H7 (cell line): ENCODE measurements around the gene SASH1. TPM values are rescaled to one million over a fixed set of nuclear protein-coding genes. Genes with fewer than 3 reads are reported as not detected.

Experiments
- DNase-seq: peaks from one replicate; pipeline ENCODE4 v3.0.0; 2012
- H3K27me3 ChIP-seq: 2 replicates; pipeline ENCODE4 v1.6.0; 2011; ENCODE audit warnings: mild to moderate bottlenecking, low read length; ENCODE audit not compliant: control insufficient read depth, insufficient read depth
- H3K36me3 ChIP-seq: replicated peaks from 2 replicates; pipeline ENCODE4 v1.5.1; 2011; ENCODE audit warnings: low read length; ENCODE audit not compliant: control insufficient read depth, insufficient read depth
- H3K4me3 ChIP-seq: 2 replicates; pipeline ENCODE4 v1.5.1; 2011; ENCODE audit warnings: low read depth, mild to moderate bottlenecking, control low read depth, low read length, moderate library complexity; ENCODE audit not compliant: insufficient read depth
- total RNA-seq: library from RNA; depleted of rRNA; stranded (reverse); fragments of >200 nt; shearing (Covaris generic); gene quantifications from 2 replicates; pipeline ENCODE4 v1.2.3, GENCODE V29; 2014

The SASH1 gene
- total RNA-seq, 1 experiment from 2014 or later: 11.2 TPM

- DNase-seq: no peak
- Histone ChIP-seq H3K4me3 (no peak overlapping the region), H3K36me3 (peaks cover 27% of the 10 kb centered on the region), H3K27me3 (no peaks in the 10 kb centered on the region)
Measured at GRCh38 chr6:148530976-148531375, 188.3 kb downstream of the SASH1 start.

GRCh38 chr6:148532698-148533097 is 190.1 kb downstream of the SASH1 start:
- H3K4me3 ChIP-seq: no peak overlapping the region
- DNase-seq: no peak
- H3K36me3 ChIP-seq: peaks cover 29% of the 10 kb centered on the region
- H3K27me3 ChIP-seq: no peaks in the 10 kb centered on the region

GRCh38 chr6:148533309-148534107 is 190.9 kb downstream of the SASH1 start:
- no peak overlapping the region for H3K4me3 ChIP-seq
- H3K36me3 ChIP-seq: peaks cover 28% of the 10 kb centered on the region
- H3K27me3 ChIP-seq: no peaks in the 10 kb centered on the region
- peak; percentile 54 for DNase-seq

GRCh38 chr6:148534871-148535270 is 192.2 kb downstream of the SASH1 start:
- H3K4me3 ChIP-seq: no peak overlapping the region
- no peak for DNase-seq
- H3K27me3 ChIP-seq: no peaks in the 10 kb centered on the region
- peaks cover 27% of the 10 kb centered on the region for H3K36me3 ChIP-seq

GRCh38 chr6:148535381-148535780 is 192.7 kb downstream of the SASH1 start:
- Histone ChIP-seq H3K4me3 (no peak overlapping the region), H3K27me3 (no peaks in the 10 kb centered on the region), H3K36me3 (peaks cover 30% of the 10 kb centered on the region)
- no peak for DNase-seq

GRCh38 chr6:148535976-148536375 is 193.3 kb downstream of the SASH1 start:
- peaks cover 36% of the 10 kb centered on the region for H3K36me3 ChIP-seq
- DNase-seq: no peak
- no peak overlapping the region for H3K4me3 ChIP-seq
- H3K27me3 ChIP-seq: no peaks in the 10 kb centered on the region

- Histone ChIP-seq H3K36me3 (peaks cover 34% of the 10 kb centered on the region), H3K4me3 (no peak overlapping the region), H3K27me3 (no peaks in the 10 kb centered on the region)
- no peak for DNase-seq
Measured at GRCh38 chr6:148538261-148539190, 195.9 kb downstream of the SASH1 start.

- DNase-seq: no peak
- H3K27me3 ChIP-seq: no peaks in the 10 kb centered on the region
- no peak overlapping the region for H3K4me3 ChIP-seq
- H3K36me3 ChIP-seq: peaks cover 21% of the 10 kb centered on the region
Measured at GRCh38 chr6:148543540-148543939, 200.9 kb downstream of the SASH1 start.

- Histone ChIP-seq H3K27me3 (no peaks in the 10 kb centered on the region), H3K36me3 (peaks cover 26% of the 10 kb centered on the region), H3K4me3 (no peak overlapping the region)
- DNase-seq: no peak
Measured at GRCh38 chr6:148544421-148544820, 201.8 kb downstream of the SASH1 start.

GRCh38 chr6:148545901-148546300 is 203.3 kb downstream of the SASH1 start:
- no peak for DNase-seq
- H3K27me3 ChIP-seq: no peaks in the 10 kb centered on the region
- H3K4me3 ChIP-seq: no peak overlapping the region
- H3K36me3 ChIP-seq: peaks cover 18% of the 10 kb centered on the region

GRCh38 chr6:148547110-148547509 is 204.5 kb downstream of the SASH1 start:
- Histone ChIP-seq H3K27me3 (no peaks in the 10 kb centered on the region), H3K4me3 (no peak overlapping the region), H3K36me3 (peaks cover 15% of the 10 kb centered on the region)
- DNase-seq: no peak

GRCh38 chr6:148548065-148548748 is 205.6 kb downstream of the SASH1 start:
- Histone ChIP-seq H3K36me3 (peaks cover 14% of the 10 kb centered on the region), H3K4me3 (no peak overlapping the region), H3K27me3 (no peaks in the 10 kb centered on the region)
- DNase-seq: no peak

GRCh38 chr6:148548749-148549140 is 206.1 kb downstream of the SASH1 start:
- no peak overlapping the region for H3K4me3 ChIP-seq
- peaks cover 11% of the 10 kb centered on the region for H3K36me3 ChIP-seq
- DNase-seq: no peak
- H3K27me3 ChIP-seq: no peaks in the 10 kb centered on the region

- Histone ChIP-seq H3K4me3 (no peak overlapping the region), H3K36me3 (peaks cover 9% of the 10 kb centered on the region), H3K27me3 (no peaks in the 10 kb centered on the region)
- DNase-seq: no peak
Measured at GRCh38 chr6:148550569-148550968, 207.9 kb downstream of the SASH1 start.
